Amniotic stem cell (primary cell): ENCODE measurements around the gene GPR17.

Experiments
- DNase-seq: peaks from one replicate; lab custom pipeline; 2025; lab: John Stamatoyannopoulos, UW

The GPR17 gene

DNA sequence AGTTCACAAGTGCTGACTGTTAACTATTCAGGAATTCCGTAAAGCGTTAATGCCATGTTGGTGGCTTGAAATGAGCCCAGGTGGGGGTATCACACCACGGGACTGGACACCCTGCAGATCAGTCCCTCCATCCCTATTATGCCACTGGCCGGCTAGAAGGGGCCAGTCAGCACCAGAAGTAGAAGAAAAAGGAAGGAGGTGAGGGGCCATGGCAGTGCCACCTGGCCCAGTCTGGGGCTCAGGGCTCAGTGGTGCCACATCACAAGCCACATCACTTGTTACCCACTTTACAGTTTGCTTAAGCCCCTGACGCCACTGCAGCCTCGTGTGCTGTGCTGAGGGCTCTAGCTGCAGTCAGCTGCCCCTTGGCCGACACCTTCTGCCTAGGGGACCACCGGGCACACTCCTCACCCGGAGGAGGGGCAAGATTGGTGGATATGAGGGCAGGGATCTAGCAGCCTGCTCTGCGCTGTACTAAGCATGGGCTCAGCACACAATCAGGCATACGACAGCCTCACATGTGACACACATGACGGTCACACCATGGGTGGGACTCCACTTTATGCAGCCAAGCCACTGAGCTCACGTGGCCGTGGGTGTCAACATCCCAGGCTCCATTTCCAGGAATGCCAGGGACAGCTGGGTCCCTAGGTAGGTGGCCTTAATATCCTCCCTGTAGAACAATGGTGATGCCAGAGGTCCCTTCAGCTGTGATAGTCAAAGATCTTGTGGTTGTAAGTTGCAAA is 25.8 kb downstream of the GPR17 start:
- DNase-seq = no peak

GRCh38 chr2:127672341-127673224 is 26.6 kb downstream of the GPR17 start:
- DNase-seq = no peak

DNA sequence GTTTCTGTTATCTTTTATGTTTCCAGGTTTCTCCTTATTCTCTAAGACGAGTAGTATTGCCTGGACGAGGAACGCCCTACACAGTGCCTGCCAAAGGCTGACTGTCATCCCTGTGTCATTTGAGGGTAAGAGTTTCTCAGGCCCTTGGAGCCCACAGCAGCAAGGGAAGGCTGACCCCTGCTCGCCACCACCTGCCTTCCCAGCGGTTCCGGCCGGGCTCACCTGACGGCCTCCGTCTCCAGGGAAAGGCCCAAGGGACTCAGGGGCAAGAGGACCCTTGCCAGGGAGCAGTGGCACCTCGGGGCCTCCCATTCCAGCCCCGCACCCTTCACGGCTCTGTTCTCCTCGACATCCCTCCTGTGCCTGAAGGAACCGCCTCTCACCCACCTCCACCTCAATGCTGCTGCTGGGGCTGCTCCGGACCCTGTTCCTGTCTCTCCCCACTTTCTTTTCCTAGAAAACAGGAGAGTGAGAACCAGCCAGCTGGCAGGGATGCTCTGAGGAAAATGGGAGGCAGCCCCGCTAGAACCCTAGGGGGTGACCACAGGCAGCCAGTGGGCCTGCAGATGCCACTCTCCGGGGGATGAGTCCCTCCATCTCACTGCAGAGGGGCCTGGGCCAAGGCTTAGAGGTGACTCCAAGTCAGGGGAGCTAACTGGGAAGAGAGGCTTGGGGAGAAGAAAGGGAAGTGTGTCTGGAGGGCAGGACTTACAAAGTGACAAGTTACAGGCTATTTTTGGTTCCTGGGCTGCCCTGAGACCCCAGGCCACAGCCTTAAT is 27.5 kb downstream of the GPR17 start:
- no peak for DNase-seq

- DNase-seq = no peak
Measured at GRCh38 chr2:127674241-127675209, 28.6 kb downstream of the GPR17 start.

DNA sequence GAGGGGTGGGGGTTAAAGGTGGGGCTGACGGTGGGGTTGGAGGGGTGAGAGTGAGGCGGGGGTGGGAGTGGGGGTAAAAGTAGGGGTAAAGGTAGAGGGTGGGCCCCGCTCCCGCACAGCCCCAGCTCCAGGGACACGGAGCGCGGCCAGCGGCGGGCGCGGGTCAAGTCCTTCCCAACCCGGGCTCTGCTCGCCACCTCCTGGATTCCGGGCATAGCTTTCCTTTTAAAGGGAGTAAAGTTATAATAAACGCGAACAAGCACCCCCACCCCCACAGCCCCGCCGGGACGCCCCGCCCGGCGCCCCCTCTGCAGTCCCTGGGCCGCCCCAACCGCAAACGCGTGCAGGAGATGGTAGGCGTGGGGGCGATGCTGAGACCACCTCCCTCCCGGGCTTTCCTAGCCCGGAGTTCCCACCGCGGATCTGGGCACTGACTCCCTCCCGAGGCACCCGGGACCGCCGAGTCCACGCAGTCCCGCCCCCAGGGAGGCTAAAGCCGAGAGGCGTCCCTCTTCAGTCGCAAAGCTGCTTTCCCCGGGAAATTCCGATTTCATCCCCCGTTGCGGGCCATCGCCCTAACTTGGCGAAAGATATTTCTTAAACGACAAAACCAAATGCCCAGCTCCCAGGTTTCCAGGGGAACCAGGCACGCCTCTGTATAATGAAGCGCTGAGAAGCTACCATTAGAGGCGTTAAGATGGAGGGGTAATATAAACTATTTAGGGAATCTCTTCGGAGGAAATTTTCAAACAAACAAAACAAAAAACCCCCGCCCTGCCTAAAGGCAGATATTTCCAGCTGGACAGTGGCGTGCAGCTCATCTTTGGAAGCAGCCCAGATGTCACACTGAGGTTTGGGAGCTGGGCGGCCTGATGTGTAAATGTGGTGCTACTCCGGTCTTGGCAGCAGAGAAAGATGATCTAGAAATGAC is 29.6 kb downstream of the GPR17 start, which contains the start of gene LIMS2:
TSS of gene LIMS2 (minus strand) at position 200 of the 931 bp plus-strand sequence. CDS start 506 bp downstream, outside the sequence.
- peak; percentile 42 for DNase-seq

- no peak for DNase-seq
Measured at GRCh38 chr2:127676906-127677305, 31.0 kb downstream of the GPR17 start.

DNA sequence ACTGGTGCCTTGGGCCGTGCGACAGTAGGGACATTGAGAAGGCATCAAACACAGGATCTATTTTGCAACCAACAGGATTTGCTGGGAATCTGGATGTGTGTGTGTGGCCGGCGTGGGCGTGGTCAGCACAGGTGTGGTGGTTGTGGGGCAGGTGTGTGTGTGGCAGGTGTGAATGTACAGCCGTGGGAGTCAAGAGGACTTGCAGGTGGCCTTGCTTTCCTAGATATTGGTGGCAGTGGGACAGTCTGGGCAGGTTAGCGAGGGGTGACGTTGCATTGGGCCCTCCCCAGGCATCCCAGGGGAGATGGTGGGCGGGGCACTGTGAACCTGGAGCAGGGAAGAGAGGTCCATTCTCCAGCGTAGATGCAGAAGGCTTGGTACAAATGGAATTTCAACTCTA is 32.6 kb downstream of the GPR17 start:
- DNase-seq = no peak

- no peak for DNase-seq
Measured at GRCh38 chr2:127678991-127679390, 33.0 kb downstream of the GPR17 start.

DNA sequence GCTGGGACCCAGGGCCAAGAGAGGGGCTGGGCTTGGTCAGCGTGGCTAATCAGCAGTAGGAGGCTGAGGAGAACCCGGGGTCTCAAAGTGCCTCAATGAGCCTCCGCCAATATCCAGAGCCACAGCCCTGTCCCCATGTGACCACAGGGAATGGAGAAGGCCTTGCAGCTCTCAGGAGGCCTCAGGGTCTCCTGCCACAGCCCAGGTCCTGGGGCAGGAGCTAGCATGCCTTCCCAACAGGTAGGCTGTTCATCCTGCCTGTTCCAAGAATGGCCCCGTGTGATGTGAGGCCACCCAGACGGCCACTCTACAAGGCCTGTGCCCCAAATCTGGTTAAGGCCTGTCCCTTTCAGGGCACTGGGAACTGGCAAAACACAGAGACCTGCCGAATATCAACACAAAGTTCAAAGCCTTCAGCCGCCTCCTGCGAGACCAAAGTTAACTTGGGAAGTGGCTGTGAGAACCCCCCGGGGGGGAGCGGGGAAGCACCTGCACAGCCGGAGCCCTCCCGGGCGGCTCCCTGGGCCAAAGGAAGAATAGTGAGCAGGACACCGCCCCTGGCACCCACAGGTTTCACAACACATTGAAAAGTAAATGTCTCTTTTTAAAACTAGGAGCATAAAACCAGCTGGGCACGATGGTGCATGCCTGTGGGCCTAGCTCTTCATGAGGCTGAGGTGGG is 33.9 kb downstream of the GPR17 start:
- DNase-seq = no peak

GRCh38 chr2:127680706-127681287 is 34.8 kb downstream of the GPR17 start:
- DNase-seq = no peak

DNA sequence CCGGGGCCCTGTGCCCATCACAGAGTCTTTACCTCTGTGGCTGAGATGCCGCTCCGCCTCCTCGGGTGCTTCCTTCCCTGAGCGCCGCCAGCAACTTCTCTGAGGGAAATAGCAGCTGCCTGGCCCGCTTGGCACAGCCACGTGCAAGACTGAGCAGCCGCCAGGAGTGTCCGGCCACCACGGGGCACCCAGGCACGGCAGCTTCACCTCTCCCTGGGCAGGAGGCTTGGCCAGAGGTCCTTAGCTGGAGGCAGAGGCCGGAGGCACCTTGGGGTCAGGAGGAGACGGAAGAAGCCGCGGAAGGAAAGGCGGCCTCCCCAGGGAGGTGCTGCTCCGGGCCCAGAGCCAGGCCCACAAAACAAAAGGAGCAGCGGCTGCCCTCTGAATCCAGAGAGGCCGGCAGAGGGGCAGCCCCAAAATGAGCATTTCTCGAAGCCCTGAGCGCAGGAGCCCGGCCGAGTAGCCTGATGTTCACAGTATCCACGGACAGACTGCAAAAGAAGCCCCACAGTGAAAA is 35.4 kb downstream of the GPR17 start:
- no peak for DNase-seq

DNA sequence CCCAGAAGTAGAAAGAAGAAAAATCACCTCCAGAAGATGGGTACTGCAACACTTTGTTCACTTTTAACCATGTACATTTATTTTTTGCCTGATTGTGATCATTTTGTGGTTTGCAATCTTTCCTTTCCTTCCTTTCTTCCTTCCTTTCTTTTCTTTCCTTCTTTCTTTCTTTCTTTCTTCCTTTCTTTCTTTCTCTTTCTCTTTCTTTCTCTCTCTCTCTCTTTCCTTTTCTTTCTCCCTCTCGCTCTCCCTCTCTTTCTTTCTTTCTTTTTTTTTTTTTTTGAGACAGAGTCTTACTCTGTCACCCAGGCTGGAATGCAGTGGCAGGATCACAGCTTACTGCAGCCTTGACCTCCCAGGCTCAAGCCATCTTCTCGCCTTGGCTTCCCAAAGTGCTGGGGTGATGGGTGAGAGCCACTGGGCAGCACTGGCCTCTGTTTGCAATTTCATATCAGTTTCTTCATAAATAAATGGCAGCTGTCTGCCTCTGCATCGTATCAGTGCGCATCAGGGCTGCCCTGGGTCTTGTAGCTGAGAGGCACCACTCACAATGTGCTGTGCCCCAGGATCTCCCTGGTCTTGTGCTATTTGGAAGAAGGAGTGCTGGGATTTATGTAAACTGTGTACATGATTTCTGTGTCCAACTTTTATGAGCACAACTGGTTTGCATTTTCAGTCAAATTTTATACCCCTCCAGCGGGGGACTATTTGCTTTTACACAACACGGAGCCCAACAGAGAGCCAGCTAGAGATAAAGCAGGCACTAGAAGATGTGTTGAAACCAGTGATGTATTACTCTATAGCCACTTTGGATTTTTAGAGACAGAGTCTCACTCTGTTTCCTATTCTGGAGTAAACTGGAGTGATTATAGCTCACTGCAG is 36.3 kb downstream of the GPR17 start:
- no peak for DNase-seq

- no peak for DNase-seq
Measured at GRCh38 chr2:127683056-127683455, 37.1 kb downstream of the GPR17 start.

DNA sequence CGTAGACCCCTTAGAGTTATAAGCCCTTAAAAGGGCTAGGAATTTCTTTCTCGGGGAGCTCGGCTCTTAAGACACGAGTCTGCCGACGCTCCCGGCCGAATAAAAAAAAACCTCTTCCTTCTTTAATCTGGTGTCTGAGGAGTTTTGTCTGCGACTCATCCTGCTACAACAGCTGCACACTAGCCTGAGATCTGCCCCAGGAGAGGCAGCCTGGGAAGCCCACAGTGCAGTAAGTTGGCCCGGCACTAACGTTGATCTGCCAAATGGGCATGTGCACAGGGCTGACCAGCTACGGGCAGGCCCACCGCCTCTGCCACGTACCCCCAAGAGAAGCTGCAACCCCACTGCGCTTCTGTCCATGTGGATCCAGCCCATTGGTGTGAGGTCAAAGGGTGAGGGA is 37.8 kb downstream of the GPR17 start:
- DNase-seq = no peak

DNA sequence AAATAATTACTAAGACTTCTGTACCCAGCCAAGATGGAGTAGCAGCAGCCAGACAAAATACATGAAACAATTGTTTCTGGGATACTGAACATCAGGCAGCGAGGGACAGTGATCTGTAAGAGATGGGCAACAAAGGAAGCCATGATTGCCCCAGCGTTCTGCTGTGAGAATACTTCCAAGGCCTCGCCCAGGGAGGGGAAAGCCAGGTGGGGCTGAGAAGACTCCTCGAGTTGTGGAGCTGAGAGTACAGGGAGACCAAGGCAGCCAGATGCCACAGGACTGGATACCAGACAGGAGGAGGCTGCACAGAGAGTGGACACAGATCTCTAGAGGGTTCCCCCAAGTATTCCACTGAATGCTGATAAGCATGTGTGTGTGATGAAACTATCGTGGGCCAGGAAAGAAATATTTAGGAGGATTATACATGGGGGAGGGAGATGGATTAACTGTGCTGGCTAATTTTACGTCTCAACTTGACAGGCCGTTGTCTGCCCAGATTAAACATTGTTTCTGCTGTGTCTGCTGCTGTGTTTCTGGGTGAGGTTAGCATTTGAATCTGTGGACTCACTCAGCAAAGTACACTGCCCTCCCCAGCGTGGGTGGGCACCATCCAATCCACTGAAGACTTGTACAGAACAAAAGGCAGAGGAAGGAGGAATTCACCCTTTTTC is 39.6 kb downstream of the GPR17 start:
- no peak for DNase-seq

- no peak for DNase-seq
Measured at GRCh38 chr2:127688405-127688804, 42.5 kb downstream of the GPR17 start.

DNA sequence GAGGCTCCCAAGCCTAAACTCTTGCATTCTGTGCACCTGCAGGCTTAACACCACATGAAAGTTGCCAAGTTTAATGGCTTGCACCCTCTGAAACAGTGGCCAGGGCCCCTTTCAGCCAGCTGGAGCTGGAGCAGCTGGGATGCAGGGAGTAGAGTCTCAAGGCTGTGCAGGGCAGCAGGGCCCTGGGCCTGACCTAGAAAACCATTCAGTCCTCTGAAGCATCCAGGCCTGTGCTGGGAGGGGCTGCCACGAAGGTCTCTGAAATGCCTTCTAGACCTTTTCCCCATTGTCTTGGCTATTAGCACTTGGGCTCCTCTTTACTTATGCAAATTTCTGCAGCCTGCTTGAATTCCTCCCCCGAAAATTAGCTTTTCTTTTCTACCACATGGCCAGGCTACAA is 44.7 kb downstream of the GPR17 start:
- DNase-seq = no peak
